Ovary (tissue), 9 donors: ENCODE results near the gene IL5RA. TPM values are rescaled to one million over a fixed set of nuclear protein-coding genes. Genes with fewer than 3 reads are reported as not detected.

Experiments used
- DNase-seq, 5 donors: peaks; one replicate each; pipeline ENCODE4 v3.0.0-alpha.2; 2019 to 2020
- H3K27ac ChIP-seq, 2 donors: fragments of 200-600 bp; one replicate each; pipeline versions ENCODE4 v1.5.1 to v1.8.0; 2019 to 2022
- H3K27me3 ChIP-seq: fragments of 200-600 bp; one replicate; pipeline ENCODE4 v1.8.0; 2022
- H3K36me3 ChIP-seq: fragments of 200-600 bp; sonication (generic); one replicate; pipeline ENCODE4 v1.5.1; 2019
- H3K4me1 ChIP-seq: one replicate; pipeline ENCODE4 v1.8.1; 2013; ENCODE audit warnings: mild to moderate bottlenecking, moderate library complexity; ENCODE audit not compliant: insufficient read depth
- H3K4me3 ChIP-seq: fragments of 200-600 bp; sonication (generic); one replicate; pipeline ENCODE4 v1.5.1; 2017
- H3K9me3 ChIP-seq, 2 donors: fragments of 200-600 bp in 1 of 2; sonication (generic) in 1 of 2; one replicate each; pipeline versions ENCODE4 v1.5.1 to v1.8.1; 2013 to 2019; ENCODE audit warnings: mild to moderate bottlenecking in 1 of 2, moderate library complexity in 1 of 2
- CTCF ChIP-seq, 3 donors: fragments of 450-650 bp in 2 of 3; fragments of 200-600 bp in 1 of 3; IDR thresholded peaks; one replicate each; pipeline versions ENCODE4 v1.5.1 to v1.8.0; 2016 to 2022; ENCODE audit warnings: antibody characterized with exemption in 3 of 3, mild to moderate bottlenecking in 1 of 3
- EP300 ChIP-seq: sonication (generic); formaldehyde crosslinking; IDR thresholded peaks from one replicate; pipeline ENCODE4 v1.6.1; 2017; ENCODE audit warnings: antibody characterized with exemption
- POLR2A ChIP-seq: fragments of 450-650 bp; IDR thresholded peaks from one replicate; pipeline ENCODE4 v1.6.1; 2017; ENCODE audit warnings: antibody characterized with exemption, mild to moderate bottlenecking, moderate library complexity
- WGBS, 3 donors: extraction: QIAGEN DNeasy Blood & Tissue Kit in 1 of 3; methylation state at CpG; one replicate each; pipeline versions ENCODE4 v1.1.5 to v1.1.7; 2013 to 2017; 5-methylcytosine and 5-hydroxymethylcytosine counted together
- intact Hi-C, 4 donors: fragments of 100-400 bp; cut with DNase I; formaldehyde crosslinking; loops; one replicate each; pipeline versions ENCODE4 v1.11.0 to v1.15.1; 2022 to 2023
- polyA plus RNA-seq, 2 donors: library from polyadenylated mRNA; stranded (reverse); fragments of 200-250 nt in 1 of 2; fragments of 350-450 nt in 1 of 2; fragmentation: Illumina TruSeq in 1 of 2; extraction: RNeasy Lipid Tissue Mini Kit (QIAGEN cat#74804) in 1 of 2; gene quantifications; one replicate each; pipeline ENCODE4 v1.2.3, GENCODE V29; 2013 to 2014
- total RNA-seq, 7 donors: library from RNA; depleted of rRNA in 2 of 7; stranded (reverse); fragments of >200 nt in 2 of 7; fragmentation: NEBNext Ultra II Directional in 3 of 7; extraction: Animal tissue kit (Norgen Biotek cat#: 25700) in 3 of 7; gene quantifications; one replicate each; pipeline versions ENCODE4 v1.1.0 to v1.2.4, GENCODE V29; 2016 to 2023
- donor health status: DM: no; HTN: no; CAD: no; lungs with moderate emphysema.
- donor health status: DM: no; HTN: no; CAD: no.
- donor health status: Bipolar disorder and iron deficiency.
- donor health status: DM: yes; HTN: yes; CAD: no.
- donor health status: DM: no; HTN: no; CAD: no.
- donor health status: DM: yes; HTN: yes; CAD: no.

The IL5RA gene
- total and polyA plus RNA-seq, 9 donors: 0.07 to 7.9 (median 0.99) TPM; not detected in 2

GRCh38 chr3:3082234-3082924, 27.8 kb downstream of the IL5RA start:
- no peak for DNase-seq
- Histone ChIP-seq H3K4me1 (no peaks in the 10 kb centered on the region), H3K4me3 (no peak overlapping the region), H3K36me3 (no peaks in the 10 kb centered on the region), H3K9me3 (no peaks in the 10 kb centered on the region), H3K27ac (no peak overlapping the region), H3K27me3 (no peaks in the 10 kb centered on the region)
- 74 to 79% (median 76%) methylated on average over 2 of the region's 2 CpGs for WGBS, 3 donors
- no peak for TF ChIP-seq POLR2A
- no peak for TF ChIP-seq CTCF (IDR thresholded peaks at IDR 0.05)
- TF ChIP-seq EP300: no peak
- intact Hi-C loops: loop anchor here in 1 of 4 donors (5.0 kb wide), 1 partner anchor 1065 kb away; no protein-coding TSS in a partner anchor

- Histone ChIP-seq H3K27ac (no peak overlapping the region), H3K4me1 (no peaks in the 10 kb centered on the region), H3K4me3 (no peak overlapping the region), H3K27me3 (no peaks in the 10 kb centered on the region), H3K36me3 (no peaks in the 10 kb centered on the region), H3K9me3 (no peaks in the 10 kb centered on the region)
- intact Hi-C loops: loop anchor here in 1 of 4 donors (5.0 kb wide), 1 partner anchor 1064 kb away; no protein-coding TSS in a partner anchor
- WGBS, 3 donors: 72 to 79% (median 73%) methylated on average over 9 of the region's 9 CpGs
- TF ChIP-seq CTCF (IDR thresholded peaks at IDR 0.05) (no peak), EP300 (no peak), POLR2A (no peak)
- no peak for DNase-seq
Measured at GRCh38 chr3:3081381-3082233, 28.6 kb downstream of the IL5RA start.

- H3K4me1 ChIP-seq: no peaks in the 10 kb centered on the region
- no peak overlapping the region for H3K4me3 ChIP-seq
- H3K27ac ChIP-seq: no peak overlapping the region
- H3K9me3 ChIP-seq: no peaks in the 10 kb centered on the region
- no peaks in the 10 kb centered on the region for H3K27me3 ChIP-seq
- 55 to 69% (median 58%) methylated on average over 5 of the region's 5 CpGs for WGBS, 3 donors
- intact Hi-C loops: loop anchor here in 1 of 4 donors (5.0 kb wide), 1 partner anchor 1063 kb away; no protein-coding TSS in a partner anchor
- TF ChIP-seq CTCF (IDR thresholded peaks at IDR 0.05): no peak
- no peak for TF ChIP-seq EP300
- no peak for TF ChIP-seq POLR2A
- H3K36me3 ChIP-seq: no peaks in the 10 kb centered on the region
- DNase-seq: no peak
Measured at GRCh38 chr3:3080309-3080708, 29.9 kb downstream of the IL5RA start.

GRCh38 chr3:3074551-3075257, 35.5 kb downstream of the IL5RA start:
- 72 to 83% (median 83%) methylated on average over 5 of the region's 5 CpGs for WGBS, 3 donors
- TF ChIP-seq EP300 (no peak), CTCF (IDR thresholded peaks at IDR 0.05) (no peak), POLR2A (no peak)
- H3K9me3 ChIP-seq: no peaks in the 10 kb centered on the region

More at GRCh38 chr3:3074551-3075257, 35.5 kb downstream of the IL5RA start:
- Histone ChIP-seq H3K4me1 (no peaks in the 10 kb centered on the region), H3K27ac (no peak overlapping the region), H3K36me3 (no peaks in the 10 kb centered on the region), H3K4me3 (no peak overlapping the region), H3K27me3 (no peaks in the 10 kb centered on the region)
- intact Hi-C loops: no loop called here
- DNase-seq: no peak
